Upper lobe of left lung (tissue), 4 donors: ENCODE measurements around the gene YWHAE.

ENCODE experiments used
- CTCF ChIP-seq, 6 experiments: fragments of 450-650 bp in 4 of 6; fragments of 200-600 bp in 2 of 6; sonication (generic) in 2 of 6; IDR thresholded peaks; one replicate each; pipeline ENCODE4 v1.5.1; 2016 to 2019; ENCODE audit warnings: antibody characterized with exemption in 6 of 6
- EP300 ChIP-seq, 4 donors: sonication (generic); formaldehyde crosslinking; IDR thresholded peaks; one replicate each; pipeline ENCODE4 v1.5.1; 2017; ENCODE audit warnings: antibody characterized with exemption in 4 of 4, control low read depth in 2 of 4

GRCh38 chr17:1431631-1432104, 31.6 kb upstream of the YWHAE start:
- TF ChIP-seq CTCF (IDR thresholded peaks at IDR 0.05) (no peak), EP300 (IDR thresholded peaks at IDR 0.05) (no peak)
